ENCODE measurements around the gene DDX6. TPM values are rescaled to one million over a fixed set of nuclear protein-coding genes. Genes with fewer than 3 reads are reported as not detected.
"Not testable (repeated sequence)": the region's sequence is repeated elsewhere in the genome, so short reads cannot be mapped to it uniquely, and the experiment has no call there.

The DDX6 gene
- polyA plus RNA-seq, 1 of the 3 experiments (the other 2 are of a cell fraction): 7.9 TPM

GRCh38 chr11:118768690-118769089 lies 22.3 kb downstream of the DDX6 start:
- Histone ChIP-seq H3K79me2 (ENCODE audit: insufficient read depth) (peaks cover 100% of the 10 kb centered on the region), H3K36me3 (replicated peaks in 1 of 2; ENCODE audit: control insufficient read depth in 1 of 2, insufficient read depth in 2 of 2, low read length in 1 of 2) (peaks cover 42 to 82% of the 10 kb centered on the region in 2 experiments), H3K9me3 (no peaks in the 10 kb centered on the region), H3K9ac (no peak overlapping the region), H3K27me3 (ENCODE audit: insufficient read depth) (no peaks in the 10 kb centered on the region), H4K20me1 (ENCODE audit: insufficient read depth) (peaks cover 95% of the 10 kb centered on the region), H3K4me1 (ENCODE audit: control insufficient read depth in 1 of 2, insufficient read depth in 2 of 2, low read depth in 1 of 2, low read length in 1 of 2) (peaks cover 2 to 9% of the 10 kb centered on the region in 2 experiments; a peak in 2 of 4 replicates), H3K9me2 (no peaks in the 10 kb centered on the region), H3K4me2 (no peak overlapping the region), H3K27ac (ENCODE audit: low read depth in 2 of 2, low read length in 1 of 2) (no peak overlapping the region), H3K4me3 (ENCODE audit: low read depth in 2 of 2, low read length in 1 of 2) (no peak overlapping the region), H3F3A (replicated peaks; ENCODE audit: insufficient read depth) (peaks cover 35% of the 10 kb centered on the region), H2AFZ (ENCODE audit: low read depth) (no peak overlapping the region)
- 95% methylated on average over 3 of the region's 3 CpGs for WGBS (ENCODE audit: low lambda C conversion rate)
- ChIA-PET POLR2A (no interaction called here), CTCF (interaction anchor here (0.9 to 1.4 kb wide), 3 partner anchors 18 to 79 kb away, joined by 3 to 6 read pairs (median 3); no protein-coding TSS in a partner anchor)
- DNase-seq: no peak
- TF ChIP-seq PBX3 (IDR thresholded peaks at IDR 0.05): no peak
- no peak for TF ChIP-seq ZBTB33 (IDR thresholded peaks at IDR 0.05; ENCODE audit: borderline replicate concordance, low read depth)
- TF ChIP-seq GATA2 (CRISPR knock-in tag; IDR thresholded peaks at IDR 0.05): no peak
- no peak for TF ChIP-seq RXRA (IDR thresholded peaks at IDR 0.05; ENCODE audit: borderline replicate concordance, low read depth)
- TF ChIP-seq REST (IDR thresholded peaks at IDR 0.05; ENCODE audit: low read depth, low read length): no peak
- TF ChIP-seq RCOR1 (IDR thresholded peaks at IDR 0.05; ENCODE audit: low read length): no peak
- TF ChIP-seq NFIC (IDR thresholded peaks at IDR 0.05; ENCODE audit: borderline replicate concordance): no peak
- no peak for TF ChIP-seq NRF1 (IDR thresholded peaks at IDR 0.05; ENCODE audit: low read depth, low read length)

GRCh38 chr11:118766035-118766434 lies 24.9 kb downstream of the DDX6 start:
- peaks cover 85% of the 10 kb centered on the region for H4K20me1 ChIP-seq (ENCODE audit: insufficient read depth)
- POLR2A ChIA-PET: interaction anchor here (0.6 kb wide), 1 partner anchor 65 kb away, joined by 3 read pairs; no protein-coding TSS in a partner anchor

GRCh38 chr11:118765095-118765691 lies 25.8 kb downstream of the DDX6 start:
- peaks cover 77% of the 10 kb centered on the region for H4K20me1 ChIP-seq (ENCODE audit: insufficient read depth)
- H3K4me3 ChIP-seq (ENCODE audit: low read depth in 2 of 2, low read length in 1 of 2); H3K9me2 ChIP-seq; H3K4me2 ChIP-seq; H3K9ac ChIP-seq; H3K9me3 ChIP-seq; H2AFZ ChIP-seq (ENCODE audit: low read depth); H3K27ac ChIP-seq (ENCODE audit: low read depth in 2 of 2, low read length in 1 of 2); H3K4me1 ChIP-seq (ENCODE audit: control insufficient read depth in 1 of 2, insufficient read depth in 2 of 2, low read depth in 1 of 2, low read length in 1 of 2); DNase-seq; POLR2A ChIA-PET; H3K27me3 ChIP-seq (ENCODE audit: insufficient read depth): not testable (repeated sequence)
- peaks cover 100% of the 10 kb centered on the region for H3K79me2 ChIP-seq (ENCODE audit: insufficient read depth)
- peaks cover 16% of the 10 kb centered on the region for H3F3A ChIP-seq (replicated peaks; ENCODE audit: insufficient read depth)
- CTCF ChIA-PET: interaction anchor here (1.6 to 3.4 kb wide), 2 partner anchors 9 to 76 kb away, joined by 4 to 13 read pairs; no protein-coding TSS in a partner anchor
- WGBS (ENCODE audit: low lambda C conversion rate): 100% methylated on average over 6 of the region's 6 CpGs
- H3K36me3 ChIP-seq (replicated peaks in 1 of 2; ENCODE audit: control insufficient read depth in 1 of 2, insufficient read depth in 2 of 2, low read length in 1 of 2): peaks cover 41 to 83% of the 10 kb centered on the region in 2 experiments

More at GRCh38 chr11:118766035-118766434, 24.9 kb downstream of the DDX6 start:
- DNase-seq: no peak
- Histone ChIP-seq H2AFZ (ENCODE audit: low read depth) (no peak overlapping the region), H3K27ac (ENCODE audit: low read depth in 2 of 2, low read length in 1 of 2) (no peak overlapping the region), H3K9ac (no peak overlapping the region), H3K79me2 (ENCODE audit: insufficient read depth) (peaks cover 100% of the 10 kb centered on the region), H3K4me3 (ENCODE audit: low read depth in 2 of 2, low read length in 1 of 2) (no peak overlapping the region), H3K4me1 (ENCODE audit: control insufficient read depth in 1 of 2, insufficient read depth in 2 of 2, low read depth in 1 of 2, low read length in 1 of 2) (peaks cover 0 to 4% of the 10 kb centered on the region in 2 experiments; a peak in 2 of 4 replicates), H3F3A (replicated peaks; ENCODE audit: insufficient read depth) (peaks cover 17% of the 10 kb centered on the region), H3K4me2 (no peak overlapping the region), H3K36me3 (replicated peaks in 1 of 2; ENCODE audit: control insufficient read depth in 1 of 2, insufficient read depth in 2 of 2, low read length in 1 of 2) (peaks cover 41 to 84% of the 10 kb centered on the region in 2 experiments), H3K9me3 (no peaks in the 10 kb centered on the region), H3K27me3 (ENCODE audit: insufficient read depth) (no peaks in the 10 kb centered on the region), H3K9me2 (no peaks in the 10 kb centered on the region)
- CTCF ChIA-PET: interaction anchor here (0.7 to 3.4 kb wide), 3 partner anchors 9 to 77 kb away, joined by 4 to 13 read pairs (median 4); no protein-coding TSS in a partner anchor
- TF ChIP-seq SMC3 (IDR thresholded peaks at IDR 0.05; ENCODE audit: low read depth, low read length): no peak
- TF ChIP-seq IRF3 (IDR thresholded peaks at IDR 0.05; ENCODE audit: low read depth, low read length): no peak
- TF ChIP-seq TCF12 (IDR thresholded peaks at IDR 0.05): no peak
- WGBS (ENCODE audit: low lambda C conversion rate): 100% methylated on average over 4 of the region's 4 CpGs
